Middle frontal gyrus (tissue), 1 donor: Measurements from ENCODE around the gene UCP1.
"Not testable (repeated sequence)": the region's sequence is repeated elsewhere in the genome, so short reads cannot be mapped to it uniquely, and the experiment has no call there.

Experiments used
- DNase-seq: peaks from one replicate; pipeline ENCODE4 v3.0.0-alpha.2; 2015; ENCODE audit warnings: low spot score; ENCODE audit errors: extremely low spot score

Gene UCP1

DNA sequence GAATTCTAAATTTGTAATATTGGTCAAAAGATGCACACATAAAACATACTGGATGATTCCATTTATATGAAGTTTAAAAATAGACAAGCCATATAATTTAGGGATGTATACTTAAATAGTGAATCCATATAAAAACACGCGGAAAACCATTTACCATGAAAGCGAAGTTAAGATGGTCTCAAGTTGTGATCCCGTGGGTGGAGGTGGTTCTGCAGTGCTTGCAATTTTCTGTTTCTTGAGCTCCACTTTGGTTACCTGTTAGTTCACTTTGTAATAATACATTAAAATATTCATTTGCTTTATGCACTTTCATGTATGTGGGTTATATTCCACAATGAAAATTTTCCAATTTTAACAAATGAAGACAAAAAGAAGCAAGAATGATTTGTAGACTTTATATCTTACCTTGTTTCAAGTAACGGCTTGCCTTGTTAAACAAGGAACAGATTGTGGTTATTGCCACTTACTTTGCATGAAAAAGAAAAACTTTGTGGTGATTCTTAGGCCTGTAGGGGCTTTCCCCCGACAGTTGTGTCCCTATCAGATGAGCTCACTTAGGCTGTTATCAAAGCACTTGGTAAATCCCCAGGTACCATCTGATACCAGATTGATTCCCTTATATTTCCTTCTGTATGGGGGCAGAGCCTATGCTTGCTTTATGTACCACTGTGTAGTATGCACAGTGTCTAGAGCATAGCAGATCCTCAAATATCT is 12.2 kb downstream of the UCP1 start:
- no peak for DNase-seq

- no peak for DNase-seq
Measured at GRCh38 chr4:140533951-140534480, 34.7 kb downstream of the UCP1 start.

GRCh38 chr4:140529434-140529833 is 39.3 kb downstream of the UCP1 start:
- DNase-seq, result no peak

DNA sequence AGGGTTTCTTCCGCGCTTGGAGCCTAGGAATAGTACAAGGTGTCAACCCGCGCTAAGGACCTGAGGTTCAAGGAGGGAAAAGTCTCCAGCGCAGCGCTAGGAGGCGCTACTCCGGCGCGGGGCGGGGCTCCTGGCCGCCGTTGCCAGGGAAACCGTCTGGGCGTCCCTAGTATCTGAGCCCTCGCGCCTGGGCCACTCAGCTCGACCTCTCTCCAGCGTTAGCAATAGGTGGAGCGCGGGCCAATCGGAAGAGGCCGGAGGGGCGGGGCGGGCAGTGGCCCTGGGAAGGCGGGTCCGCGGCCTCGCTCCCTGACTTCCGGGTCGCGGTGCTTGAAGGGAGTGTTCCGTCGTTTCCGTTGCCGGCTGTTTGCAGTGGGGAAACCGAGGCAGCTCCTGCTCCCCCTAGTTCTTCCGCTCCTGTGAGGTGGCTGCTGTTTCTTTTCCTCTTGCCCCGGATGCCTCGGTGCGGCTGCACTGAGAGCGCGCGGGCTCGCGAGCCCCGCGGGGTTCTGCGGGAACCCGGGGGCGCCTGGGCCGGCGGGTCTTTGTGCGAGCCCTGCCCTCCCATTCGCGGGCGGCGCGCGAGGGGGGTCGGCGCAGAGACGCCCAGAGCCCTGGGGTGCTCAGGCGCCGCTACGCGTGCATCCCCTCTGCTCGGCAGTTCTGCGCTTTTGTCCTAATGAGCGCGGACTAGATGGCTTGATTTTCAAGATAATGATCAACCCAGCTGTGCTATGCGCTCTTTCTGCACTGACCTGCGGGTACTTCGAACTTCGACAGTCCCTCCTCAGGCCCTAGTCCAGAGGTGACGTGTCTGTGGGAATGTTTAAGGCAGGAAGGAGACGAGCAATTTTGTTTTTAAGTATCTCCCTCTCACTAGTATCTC is 44.7 kb downstream of the UCP1 start, which contains the start of gene ELMOD2:
Gene ELMOD2, plus strand, starts transcription at position 312 of the 886 bp plus-strand sequence. CDS start 1,261 bp downstream, outside the sequence.
- peak; percentile 94 for DNase-seq

GRCh38 chr4:140523370-140523856 is 45.3 kb downstream of the UCP1 start:
- no peak for DNase-seq

- DNase-seq, result no peak
Measured at GRCh38 chr4:140515423-140515822, 53.3 kb downstream of the UCP1 start.

DNA sequence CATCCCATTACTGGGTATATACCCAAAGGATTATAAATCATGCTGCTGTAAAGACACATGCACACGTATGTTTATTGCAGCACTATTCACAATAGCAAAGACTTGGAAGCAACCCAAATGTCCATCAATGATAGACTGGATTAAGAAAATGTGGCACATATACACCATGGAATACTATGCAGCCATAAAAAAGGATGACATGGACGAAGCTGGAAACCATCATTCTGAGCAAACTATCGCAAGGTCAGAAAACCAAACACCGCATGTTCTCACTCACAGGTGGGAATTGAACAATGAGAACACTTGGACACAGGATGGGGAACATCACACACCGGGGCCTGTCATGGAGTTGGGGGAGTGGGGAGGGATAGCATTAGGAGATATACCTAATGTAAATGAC is 55.0 kb downstream of the UCP1 start:
- not testable (repeated sequence) for DNase-seq
